Fibroblast of lung (primary cell): ENCODE data around the gene ANKH. TPM values are rescaled to one million over a fixed set of nuclear protein-coding genes. Genes with fewer than 3 reads are reported as not detected.

Source experiments
- DNase-seq, 2 donors: peaks; one replicate each; pipeline versions ENCODE4 v3.0.0 to v3.0.0-alpha.2; 2010; ENCODE audit warnings: low read depth in 2 of 2
- H2AFZ ChIP-seq: 2 replicates; pipeline ENCODE4 v1.5.1; 2012; ENCODE audit warnings: low read length, control low read depth, inconsistent platforms
- H3K27ac ChIP-seq: 2 replicates; pipeline ENCODE4 v1.5.1; 2011; ENCODE audit warnings: low read length, control low read depth; ENCODE audit not compliant: insufficient read depth
- H3K27me3 ChIP-seq: 2 replicates; pipeline ENCODE4 v1.5.1; 2011; ENCODE audit warnings: mild to moderate bottlenecking, low read length; ENCODE audit not compliant: control insufficient read depth, insufficient read depth
- H3K36me3 ChIP-seq: 2 replicates; pipeline ENCODE4 v1.5.1; 2011; ENCODE audit warnings: low read length; ENCODE audit not compliant: control insufficient read depth, insufficient read depth
- H3K4me1 ChIP-seq: 2 replicates; pipeline ENCODE4 v1.5.1; 2011; ENCODE audit warnings: low read length; ENCODE audit not compliant: control insufficient read depth, insufficient read depth; ENCODE audit errors: extremely low read depth
- H3K4me2 ChIP-seq: 2 replicates; pipeline ENCODE4 v1.5.1; 2011; ENCODE audit warnings: low read length, control low read depth; ENCODE audit not compliant: insufficient read depth; ENCODE audit errors: extremely low read depth
- H3K4me3 ChIP-seq, 4 experiments: fragments of 200-600 bp in 1 of 4; sonication (generic) in 1 of 4; replicated peaks in 1 of 4; 2 replicates each; pipeline ENCODE4 v1.5.1; 2011 to 2016; ENCODE audit warnings: low read length in 4 of 4, low read depth in 3 of 4, mild to moderate bottlenecking in 3 of 4, control low read depth in 2 of 4, inconsistent platforms in 1 of 4, mixed read lengths in 1 of 4; ENCODE audit not compliant: insufficient read depth in 1 of 4; ENCODE audit errors: control extremely low read depth in 1 of 4
- H3K79me2 ChIP-seq: 2 replicates; pipeline ENCODE4 v1.5.1; 2012; ENCODE audit warnings: mild to moderate bottlenecking, low read length, inconsistent platforms; ENCODE audit not compliant: control insufficient read depth, insufficient read depth
- H3K9ac ChIP-seq: 2 replicates; pipeline ENCODE4 v1.5.1; 2011; ENCODE audit warnings: mild to moderate bottlenecking, low read length, control low read depth; ENCODE audit not compliant: insufficient read depth
- H3K9me3 ChIP-seq: 2 replicates; pipeline ENCODE4 v1.5.1; 2012; ENCODE audit warnings: low read depth, low read length; ENCODE audit not compliant: control insufficient read depth, insufficient read depth
- H4K20me1 ChIP-seq: 2 replicates; pipeline ENCODE4 v1.5.1; 2011; ENCODE audit warnings: low read length; ENCODE audit not compliant: control insufficient read depth, insufficient read depth; ENCODE audit errors: extremely low read depth
- CTCF ChIP-seq, 2 donors: IDR thresholded peaks in 1 of 2; conservative IDR thresholded peaks in 1 of 2; 1 replicate in 1 of 2; 2 replicates in 1 of 2; pipeline ENCODE4 v1.5.1; 2011 to 2012; ENCODE audit warnings: low read length in 2 of 2, control low read depth in 1 of 2, inconsistent platforms in 1 of 2, low read depth in 1 of 2, mild to moderate bottlenecking in 1 of 2
- EZH2 ChIP-seq: IDR thresholded peaks from 2 replicates; pipeline ENCODE4 v1.5.1; 2012; ENCODE audit warnings: low read length, control low read depth, mild to moderate bottlenecking; ENCODE audit errors: missing control alignments
- polyA plus RNA-seq, 2 donors: library from polyadenylated mRNA; depleted of rRNA in 1 of 2; stranded (reverse) in 1 of 2; unstranded in 1 of 2; fragments of >200 nt; gene quantifications; 2 replicates each; pipeline ENCODE4 v1.2.1, GENCODE V29; 2011 to 2012; ENCODE audit warnings: missing spikeins in 1 of 2
- total RNA-seq: library from RNA; depleted of rRNA; stranded (reverse); fragments of >200 nt; gene quantifications from 2 replicates; pipeline ENCODE4 v1.2.1, GENCODE V29; 2014

ANKH gene
- total and polyA plus RNA-seq, 2 donors (not counting 1 experiment from before 2014, with no cell fraction given): 5.8 to 10.9 TPM

GRCh38 chr5:14759744-14760547, 111.6 kb downstream of the ANKH start:
- Histone ChIP-seq H3K36me3 (no peaks in the 10 kb centered on the region), H3K9me3 (no peaks in the 10 kb centered on the region), H3K4me1 (no peaks in the 10 kb centered on the region), H3K27ac (no peak overlapping the region), H4K20me1 (no peaks in the 10 kb centered on the region), H3K4me2 (no peak overlapping the region), H2AFZ (no peak overlapping the region), H3K9ac (no peak overlapping the region), H3K79me2 (no peaks in the 10 kb centered on the region), H3K4me3 (no peak overlapping the region), H3K27me3 (no peaks in the 10 kb centered on the region)
- no peak for TF ChIP-seq CTCF (conservative IDR thresholded peaks at IDR 0.05 in 1 of 2, IDR thresholded peaks at IDR 0.05 in 1 of 2; ENCODE audit: low read depth in 1 of 2, low read length in 2 of 2)
- TF ChIP-seq EZH2: no peak
- DNase-seq: no peak

GRCh38 chr5:14757850-14758249, 113.7 kb downstream of the ANKH start:
- Histone ChIP-seq H3K27me3 (no peaks in the 10 kb centered on the region), H2AFZ (no peak overlapping the region), H3K4me2 (no peak overlapping the region), H3K4me3 (no peak overlapping the region), H3K4me1 (no peaks in the 10 kb centered on the region), H3K9me3 (no peaks in the 10 kb centered on the region), H3K27ac (no peak overlapping the region), H4K20me1 (no peaks in the 10 kb centered on the region), H3K36me3 (no peaks in the 10 kb centered on the region), H3K79me2 (no peaks in the 10 kb centered on the region), H3K9ac (no peak overlapping the region)
- no peak for DNase-seq
- TF ChIP-seq CTCF (conservative IDR thresholded peaks at IDR 0.05 in 1 of 2, IDR thresholded peaks at IDR 0.05 in 1 of 2; ENCODE audit: low read depth in 1 of 2, low read length in 2 of 2) (no peak), EZH2 (no peak)

GRCh38 chr5:14756478-14756877, 115.1 kb downstream of the ANKH start:
- Histone ChIP-seq H3K27ac (no peak overlapping the region), H3K27me3 (no peaks in the 10 kb centered on the region), H3K4me2 (no peak overlapping the region), H2AFZ (no peak overlapping the region), H3K4me3 (no peak overlapping the region), H3K9ac (no peak overlapping the region), H3K9me3 (no peaks in the 10 kb centered on the region), H4K20me1 (no peaks in the 10 kb centered on the region), H3K4me1 (no peaks in the 10 kb centered on the region), H3K36me3 (no peaks in the 10 kb centered on the region), H3K79me2 (no peaks in the 10 kb centered on the region)
- TF ChIP-seq CTCF (conservative IDR thresholded peaks at IDR 0.05 in 1 of 2, IDR thresholded peaks at IDR 0.05 in 1 of 2; ENCODE audit: low read depth in 1 of 2, low read length in 2 of 2): no peak
- TF ChIP-seq EZH2: no peak
- no peak for DNase-seq
